ENCODE data around the gene NCBP2. TPM values are rescaled to one million over a fixed set of nuclear protein-coding genes. Genes with fewer than 3 reads are reported as not detected.

The NCBP2 gene
- total and polyA plus RNA-seq, 4 experiments from 2014 or later, result 65.1 to 82.2 (median 72.5) TPM

DNA sequence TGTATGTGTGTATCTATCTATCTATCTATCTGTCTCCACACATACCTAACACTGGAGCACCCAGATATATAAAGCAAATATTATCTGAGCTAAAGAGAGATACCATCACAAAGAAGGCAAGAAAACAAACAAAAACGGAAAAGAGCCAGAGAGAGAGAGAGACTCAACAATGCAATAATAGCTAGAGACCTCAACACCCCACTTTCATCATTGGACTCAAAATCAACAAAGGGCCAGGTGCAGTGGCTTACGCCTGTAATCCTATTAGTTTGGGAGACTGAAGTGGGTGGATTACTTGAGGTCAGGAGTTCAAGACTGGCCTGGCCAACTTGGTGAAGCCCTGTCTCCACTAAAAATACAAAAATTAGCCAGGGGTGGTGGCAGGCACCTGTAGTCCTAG, 23.4 kb downstream of the NCBP2 start:
- Mint-ChIP-seq H3K9me3 (peaks cover 0 to 7% (median 0%) of the 10 kb centered on the region in 8 donors), H3K27ac (peak overlapping the region in 1 of 7 donors; percentile 25), H3K27me3 (no peaks in the 10 kb centered on the region), H3K4me1 (peaks cover 0 to 6% (median under 1%) of the 10 kb centered on the region in 4 donors), H3K4me3 (no peak overlapping the region), H3K36me3 (peaks cover 22 to 43% of the 10 kb centered on the region in 2 donors)
- H3K4me3 ChIP-seq (ENCODE audit: low read length in 2 of 2), result no peak overlapping the region
- no peak for DNase-seq
- no peak overlapping the region for H3K27ac ChIP-seq (ENCODE audit: low read depth, low read length)
- CTCF ChIA-PET (ENCODE audit: partially characterized antibody), result interaction anchor here (1.2 to 1.3 kb wide), 2 partner anchors 20 to 82 kb away, joined by 3 read pairs; no protein-coding TSS in a partner anchor
- H3K4me1 ChIP-seq (ENCODE audit: insufficient read depth, low read length), result no peaks in the 10 kb centered on the region
- H3K27me3 ChIP-seq (ENCODE audit: insufficient read depth, low read length), result no peaks in the 10 kb centered on the region
- peaks cover 11% of the 10 kb centered on the region for H3K36me3 ChIP-seq (ENCODE audit: insufficient read depth, low read length)
- intact Hi-C loops (cut with micrococcal nuclease), result no loop called here
- H3K9me3 ChIP-seq (ENCODE audit: control insufficient read depth in 1 of 2, low read length in 2 of 2), result no peaks in the 10 kb centered on the region
- POLR2A ChIA-PET (ENCODE audit: partially characterized antibody), result interaction anchor here (0.7 kb wide), 1 partner anchor 587 kb away, joined by 4 read pairs; no protein-coding TSS in a partner anchor

DNA sequence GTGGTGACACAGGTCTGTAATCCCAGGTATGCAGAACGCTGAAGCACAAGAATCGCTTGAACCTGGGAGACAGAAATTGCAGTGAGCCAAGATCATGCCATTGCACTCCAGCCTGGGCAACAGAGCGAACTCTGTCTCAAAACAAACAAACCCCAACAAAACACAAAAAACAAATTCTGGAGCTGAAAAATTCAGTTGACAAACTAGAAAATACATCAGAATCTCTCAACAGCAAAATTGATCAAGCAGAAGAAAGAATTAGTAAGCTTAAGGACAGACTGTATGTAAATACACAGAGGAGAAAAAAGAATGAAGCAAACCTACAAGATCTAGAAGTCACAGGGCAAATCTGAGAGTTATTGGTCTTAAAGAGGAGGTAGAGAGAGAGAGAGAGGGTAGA, 25.3 kb downstream of the NCBP2 start:
- peak overlapping the region in 3 of 7 donors; percentile 4 to 80 (median 38) for H3K27ac Mint-ChIP-seq

DNA sequence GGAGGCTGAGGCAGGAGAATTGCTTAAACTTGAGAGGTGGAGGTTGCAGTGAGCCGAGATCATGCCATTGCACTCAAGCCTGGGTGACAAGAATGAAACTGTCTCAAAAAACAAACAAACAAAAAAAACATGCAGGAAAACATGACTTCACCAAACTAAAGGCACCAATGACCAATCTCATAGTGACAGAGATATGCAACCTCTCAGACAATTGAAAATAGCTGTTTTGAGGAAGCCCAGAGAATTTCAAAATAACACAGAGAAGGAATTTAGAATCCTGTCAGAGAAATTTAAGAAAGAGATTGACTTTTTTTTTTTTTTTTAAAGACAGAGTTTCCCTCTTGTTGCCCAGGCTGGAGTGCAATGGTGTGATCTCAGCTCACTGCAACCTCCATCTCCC, 26.1 kb downstream of the NCBP2 start:
- Histone ChIP-seq H3K27ac (ENCODE audit: low read depth, low read length) (no peak overlapping the region), H3K4me3 (ENCODE audit: low read length in 2 of 2) (no peak overlapping the region), H3K4me1 (ENCODE audit: insufficient read depth, low read length) (no peaks in the 10 kb centered on the region), H3K27me3 (ENCODE audit: insufficient read depth, low read length) (no peaks in the 10 kb centered on the region), H3K9me3 (ENCODE audit: control insufficient read depth in 1 of 2, low read length in 2 of 2) (no peaks in the 10 kb centered on the region), H3K36me3 (ENCODE audit: insufficient read depth, low read length) (peaks cover 11% of the 10 kb centered on the region)
- ChIA-PET CTCF (ENCODE audit: partially characterized antibody) (no interaction called here), POLR2A (ENCODE audit: partially characterized antibody) (interaction anchor here (0.7 kb wide), 1 partner anchor 8 kb away, joined by 4 read pairs; no protein-coding TSS in a partner anchor)
- intact Hi-C loops (cut with micrococcal nuclease), result no loop called here
- Mint-ChIP-seq H3K27ac (no peak overlapping the region), H3K27me3 (no peaks in the 10 kb centered on the region), H3K36me3 (peaks cover 27 to 39% of the 10 kb centered on the region in 2 donors), H3K4me3 (no peak overlapping the region), H3K4me1 (peaks cover 0 to 11% (median 2%) of the 10 kb centered on the region in 4 donors), H3K9me3 (peaks cover 0 to 7% (median 0%) of the 10 kb centered on the region in 8 donors)
- no peak for DNase-seq

More for the DNA sequence above, 25.3 kb downstream of the NCBP2 start:
- Histone ChIP-seq H3K36me3 (ENCODE audit: insufficient read depth, low read length) (peaks cover 11% of the 10 kb centered on the region), H3K4me3 (ENCODE audit: low read length in 2 of 2) (no peak overlapping the region), H3K27me3 (ENCODE audit: insufficient read depth, low read length) (no peaks in the 10 kb centered on the region), H3K27ac (ENCODE audit: low read depth, low read length) (no peak overlapping the region), H3K4me1 (ENCODE audit: insufficient read depth, low read length) (no peaks in the 10 kb centered on the region), H3K9me3 (ENCODE audit: control insufficient read depth in 1 of 2, low read length in 2 of 2) (no peaks in the 10 kb centered on the region)
- peaks cover 0 to 7% (median 0%) of the 10 kb centered on the region in 8 donors for H3K9me3 Mint-ChIP-seq
- H3K4me3 Mint-ChIP-seq, result no peak overlapping the region
- CTCF ChIA-PET (ENCODE audit: partially characterized antibody), result no interaction called here
- peaks cover 27 to 39% of the 10 kb centered on the region in 2 donors for H3K36me3 Mint-ChIP-seq
- POLR2A ChIA-PET (ENCODE audit: partially characterized antibody), result interaction anchor here (1.5 kb wide), 1 partner anchor 49 kb away, joined by 4 read pairs; the partner anchor contains the start of gene SENP5
- intact Hi-C loops (cut with micrococcal nuclease), result no loop called here
- H3K4me1 Mint-ChIP-seq, result peaks cover 0 to 9% (median 2%) of the 10 kb centered on the region in 4 donors
- DNase-seq, result no peak
- H3K27me3 Mint-ChIP-seq, result no peaks in the 10 kb centered on the region

DNA sequence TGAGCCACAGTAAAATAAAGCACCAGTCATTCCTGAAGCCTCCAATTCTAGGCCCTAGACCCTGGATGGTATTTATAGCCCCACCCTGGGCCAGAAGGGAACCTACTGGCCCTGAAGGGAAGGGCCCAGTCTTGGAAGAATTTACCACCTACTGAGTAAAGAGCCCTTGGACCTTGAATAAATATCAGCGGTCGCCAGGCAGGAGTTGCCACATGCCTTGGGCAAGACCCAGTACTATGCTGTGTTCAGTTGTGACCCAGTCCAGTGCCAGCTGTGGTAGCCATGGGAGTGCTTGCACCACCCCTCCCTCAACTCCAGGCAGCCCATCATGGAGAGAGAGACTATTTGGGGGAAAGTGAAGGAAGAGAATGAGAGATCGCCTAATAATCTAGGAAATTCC, 27.0 kb downstream of the NCBP2 start:
- H3K27ac ChIP-seq (ENCODE audit: low read depth, low read length), result no peak overlapping the region
- Mint-ChIP-seq H3K4me3 (no peak overlapping the region), H3K27ac (no peak overlapping the region), H3K9me3 (peaks cover 0 to 7% (median 0%) of the 10 kb centered on the region in 8 donors), H3K4me1 (peaks cover 0 to 11% (median 3%) of the 10 kb centered on the region in 4 donors), H3K27me3 (no peaks in the 10 kb centered on the region), H3K36me3 (peaks cover 31 to 40% of the 10 kb centered on the region in 2 donors)
- no peaks in the 10 kb centered on the region for H3K27me3 ChIP-seq (ENCODE audit: insufficient read depth, low read length)
- POLR2A ChIA-PET (ENCODE audit: partially characterized antibody), result no interaction called here
- H3K4me1 ChIP-seq (ENCODE audit: insufficient read depth, low read length), result no peaks in the 10 kb centered on the region
- no peak overlapping the region for H3K4me3 ChIP-seq (ENCODE audit: low read length in 2 of 2)
- peaks cover 11% of the 10 kb centered on the region for H3K36me3 ChIP-seq (ENCODE audit: insufficient read depth, low read length)
- H3K9me3 ChIP-seq (ENCODE audit: control insufficient read depth in 1 of 2, low read length in 2 of 2), result no peaks in the 10 kb centered on the region
- no peak for DNase-seq
- intact Hi-C loops (cut with micrococcal nuclease), result no loop called here
- CTCF ChIA-PET (ENCODE audit: partially characterized antibody), result no interaction called here

DNA sequence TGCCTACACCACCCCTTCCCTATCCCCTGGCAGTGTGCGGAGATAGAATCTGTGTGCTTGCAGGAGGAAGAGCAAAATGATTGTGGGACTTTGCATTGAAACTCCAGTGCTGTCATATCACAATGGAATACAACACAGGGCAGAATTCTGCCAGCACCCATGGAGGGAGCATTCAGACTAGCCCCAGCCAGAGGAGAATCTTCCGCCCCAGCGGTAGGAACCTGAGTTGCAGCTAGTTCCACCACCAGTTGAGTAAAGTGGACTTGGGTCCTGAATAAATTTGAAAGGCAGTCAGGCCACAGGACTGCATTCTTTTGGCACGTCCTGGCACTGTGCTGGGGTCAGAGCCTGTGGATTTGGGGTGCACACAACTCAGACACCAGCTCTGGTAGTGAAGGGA, 27.5 kb downstream of the NCBP2 start:
- Histone ChIP-seq H3K27ac (ENCODE audit: low read depth, low read length) (no peak overlapping the region), H3K27me3 (ENCODE audit: insufficient read depth, low read length) (no peaks in the 10 kb centered on the region), H3K36me3 (ENCODE audit: insufficient read depth, low read length) (peaks cover 11% of the 10 kb centered on the region), H3K4me1 (ENCODE audit: insufficient read depth, low read length) (no peaks in the 10 kb centered on the region), H3K9me3 (ENCODE audit: control insufficient read depth in 1 of 2, low read length in 2 of 2) (no peaks in the 10 kb centered on the region), H3K4me3 (ENCODE audit: low read length in 2 of 2) (no peak overlapping the region)
- intact Hi-C loops (cut with micrococcal nuclease), result no loop called here
- DNase-seq, result no peak
- peaks cover 0 to 11% (median 3%) of the 10 kb centered on the region in 4 donors for H3K4me1 Mint-ChIP-seq
- POLR2A ChIA-PET (ENCODE audit: partially characterized antibody), result interaction anchor here (0.7 kb wide), 1 partner anchor 8 kb away, joined by 3 read pairs; no protein-coding TSS in a partner anchor
- no peaks in the 10 kb centered on the region for H3K27me3 Mint-ChIP-seq
- CTCF ChIA-PET (ENCODE audit: partially characterized antibody), result no interaction called here
- H3K36me3 Mint-ChIP-seq, result peaks cover 32 to 40% of the 10 kb centered on the region in 2 donors
- H3K4me3 Mint-ChIP-seq, result no peak overlapping the region
- no peak overlapping the region for H3K27ac Mint-ChIP-seq
- peaks cover 0 to 7% (median 0%) of the 10 kb centered on the region in 8 donors for H3K9me3 Mint-ChIP-seq

DNA sequence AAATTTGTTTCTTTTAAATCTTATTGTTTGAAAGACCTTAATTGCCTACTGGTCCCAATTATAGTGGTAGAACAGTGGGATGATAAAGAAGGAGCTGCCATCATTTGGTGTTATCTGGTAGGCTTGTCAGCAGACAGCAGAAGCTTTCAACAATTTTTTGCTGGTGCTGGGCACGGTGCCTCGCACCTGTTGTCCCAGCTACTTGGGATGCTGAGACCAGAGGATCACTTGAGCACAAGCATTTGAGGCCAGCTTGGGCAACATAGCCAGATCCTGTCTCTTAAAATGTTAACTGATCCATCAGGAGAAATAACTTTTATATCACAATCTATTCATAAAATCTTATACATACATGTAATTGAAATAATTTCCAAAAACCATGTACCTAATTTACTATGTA, 38.6 kb downstream of the NCBP2 start:
- peak overlapping the region in 1 of 7 donors; percentile 1 for H3K27ac Mint-ChIP-seq
- peaks cover 0 to 1% (median 0%) of the 10 kb centered on the region in 4 donors for H3K4me1 Mint-ChIP-seq
- no peaks in the 10 kb centered on the region for H3K27me3 ChIP-seq (ENCODE audit: insufficient read depth, low read length)
- ChIA-PET POLR2A (ENCODE audit: partially characterized antibody) (no interaction called here), CTCF (ENCODE audit: partially characterized antibody) (interaction anchor here (1.8 kb wide), 1 partner anchor 67 kb away, joined by 4 read pairs; no protein-coding TSS in a partner anchor)
- intact Hi-C loops (cut with micrococcal nuclease), result no loop called here
- no peak for DNase-seq
- H3K9me3 ChIP-seq (ENCODE audit: control insufficient read depth in 1 of 2, low read length in 2 of 2), result no peaks in the 10 kb centered on the region
- no peak overlapping the region for H3K27ac ChIP-seq (ENCODE audit: low read depth, low read length)
- peaks cover 54 to 65% of the 10 kb centered on the region in 2 donors for H3K36me3 Mint-ChIP-seq
- H3K4me1 ChIP-seq (ENCODE audit: insufficient read depth, low read length), result no peaks in the 10 kb centered on the region
- H3K27me3 Mint-ChIP-seq, result no peaks in the 10 kb centered on the region
- H3K9me3 Mint-ChIP-seq, result no peaks in the 10 kb centered on the region
- no peak overlapping the region for H3K4me3 ChIP-seq (ENCODE audit: low read length in 2 of 2)
- no peak overlapping the region for H3K4me3 Mint-ChIP-seq
- H3K36me3 ChIP-seq (ENCODE audit: insufficient read depth, low read length), result peaks cover 38% of the 10 kb centered on the region

DNA sequence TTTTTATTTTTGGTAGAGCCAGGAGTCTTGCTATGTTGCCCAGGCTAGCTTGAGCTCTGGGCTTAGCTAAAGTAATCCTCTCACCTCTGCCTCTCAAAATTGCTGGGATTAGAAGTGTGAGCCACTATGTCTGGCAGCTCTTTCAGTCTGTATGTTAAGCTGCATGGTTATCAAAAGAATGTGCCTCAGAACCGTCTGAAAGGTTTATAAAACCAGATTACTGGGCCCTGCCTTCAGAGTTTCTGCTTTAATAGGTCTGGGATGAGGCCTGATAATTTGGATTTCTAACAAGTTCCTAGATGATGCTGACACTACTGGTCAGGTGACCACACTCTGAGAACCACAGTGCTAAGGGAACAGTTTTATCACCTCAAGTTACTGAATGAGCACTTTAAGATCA, 40.0 kb downstream of the NCBP2 start:
- intact Hi-C loops (cut with micrococcal nuclease), result no loop called here

More for the DNA sequence above, 40.0 kb downstream of the NCBP2 start:
- DNase-seq, result no peak
- Mint-ChIP-seq H3K4me1 (peaks cover 0 to 3% (median 0%) of the 10 kb centered on the region in 4 donors), H3K9me3 (no peaks in the 10 kb centered on the region), H3K36me3 (peaks cover 44 to 59% of the 10 kb centered on the region in 2 donors), H3K27ac (peak overlapping the region in 1 of 7 donors; percentile 72), H3K4me3 (no peak overlapping the region), H3K27me3 (no peaks in the 10 kb centered on the region)
- H3K9me3 ChIP-seq (ENCODE audit: control insufficient read depth in 1 of 2, low read length in 2 of 2), result no peaks in the 10 kb centered on the region
- CTCF ChIA-PET (ENCODE audit: partially characterized antibody), result interaction anchor here (1.8 kb wide), 1 partner anchor 65 kb away, joined by 4 read pairs; no protein-coding TSS in a partner anchor
- H3K27me3 ChIP-seq (ENCODE audit: insufficient read depth, low read length), result no peaks in the 10 kb centered on the region
- no peaks in the 10 kb centered on the region for H3K4me1 ChIP-seq (ENCODE audit: insufficient read depth, low read length)
- POLR2A ChIA-PET (ENCODE audit: partially characterized antibody), result no interaction called here
- H3K36me3 ChIP-seq (ENCODE audit: insufficient read depth, low read length), result peaks cover 38% of the 10 kb centered on the region
- no peak overlapping the region for H3K4me3 ChIP-seq (ENCODE audit: low read length in 2 of 2)
- H3K27ac ChIP-seq (ENCODE audit: low read depth, low read length), result no peak overlapping the region
